Left ventricle myocardium inferior (tissue), 1 donor: Measurements from ENCODE around the gene SDF4. TPM values are rescaled to one million over a fixed set of nuclear protein-coding genes. Genes with fewer than 3 reads are reported as not detected.

ENCODE experiments used
- DNase-seq: peaks from one replicate; pipeline ENCODE4 v3.0.0-alpha.2; 2020
- H3K27ac ChIP-seq: fragments of 200-600 bp; replicated peaks from 2 replicates; pipeline ENCODE4 v1.8.0; 2021
- H3K27me3 ChIP-seq: fragments of 200-600 bp; 2 replicates; pipeline ENCODE4 v1.8.0; 2021; ENCODE audit warnings: low read depth
- H3K36me3 ChIP-seq: fragments of 200-600 bp; 2 replicates; pipeline ENCODE4 v1.8.0; 2021
- H3K4me1 ChIP-seq: fragments of 200-600 bp; 2 replicates; pipeline ENCODE4 v1.8.0; 2021
- H3K4me3 ChIP-seq: fragments of 200-600 bp; 2 replicates; pipeline ENCODE4 v1.8.0; 2021; ENCODE audit warnings: mild to moderate bottlenecking, moderate library complexity
- H3K9me3 ChIP-seq: fragments of 200-600 bp; replicated peaks from 2 replicates; pipeline ENCODE4 v1.8.0; 2021
- CTCF ChIP-seq: fragments of 200-600 bp; IDR thresholded peaks from 2 replicates; pipeline ENCODE4 v1.8.0; 2021; ENCODE audit warnings: antibody characterized with exemption, mild to moderate bottlenecking, borderline replicate concordance
- intact Hi-C: fragments of 100-400 bp; cut with micrococcal nuclease; formaldehyde crosslinking; loops from one replicate; pipeline ENCODE4 v1.11.0; 2022
- total RNA-seq: library from RNA; stranded (reverse); fragmentation: NEBNext Ultra II Directional; extraction: Animal tissue kit (Norgen Biotek cat#: 25700); gene quantifications from one replicate; pipeline ENCODE4 v1.2.1, GENCODE V29; 2021
- donor health status: DM: no; HTN: yes; CAD: no; lungs with severe emphysema.

Gene SDF4
- total RNA-seq, 1 donor from 2014 or later: 114 TPM

GRCh38 chr1:1239614-1240347 lies 8.0 kb upstream of the SDF4 start:
- H3K27ac ChIP-seq: no peak overlapping the region
- H3K27me3 ChIP-seq: peaks cover 72% of the 10 kb centered on the region
- H3K4me3 ChIP-seq: no peak overlapping the region
- no peaks in the 10 kb centered on the region for H3K9me3 ChIP-seq
- no peak for TF ChIP-seq CTCF
- peaks cover 23% of the 10 kb centered on the region for H3K4me1 ChIP-seq
- no peak for DNase-seq
- intact Hi-C loops: no loop called here
- H3K36me3 ChIP-seq: no peaks in the 10 kb centered on the region

GRCh38 chr1:1239227-1239613 lies 7.4 kb upstream of the SDF4 start:
- intact Hi-C loops: no loop called here
- no peaks in the 10 kb centered on the region for H3K9me3 ChIP-seq
- peaks cover 23% of the 10 kb centered on the region for H3K4me1 ChIP-seq
- no peak for TF ChIP-seq CTCF
- no peak for DNase-seq
- no peaks in the 10 kb centered on the region for H3K36me3 ChIP-seq
- no peak overlapping the region for H3K27ac ChIP-seq
- peaks cover 69% of the 10 kb centered on the region for H3K27me3 ChIP-seq
- no peak overlapping the region for H3K4me3 ChIP-seq

- no peak overlapping the region for H3K27ac ChIP-seq
- TF ChIP-seq CTCF: no peak
- H3K9me3 ChIP-seq: no peaks in the 10 kb centered on the region
- no peaks in the 10 kb centered on the region for H3K36me3 ChIP-seq
- intact Hi-C loops: no loop called here
- peaks cover 23% of the 10 kb centered on the region for H3K4me1 ChIP-seq
- peaks cover 64% of the 10 kb centered on the region for H3K27me3 ChIP-seq
- no peak overlapping the region for H3K4me3 ChIP-seq
- no peak for DNase-seq
These were observed 6.9 kb upstream of the SDF4 start for GRCh38 chr1:1238702-1239178.

- Histone ChIP-seq H3K9me3 (no peaks in the 10 kb centered on the region), H3K36me3 (no peaks in the 10 kb centered on the region), H3K4me1 (peaks cover 28% of the 10 kb centered on the region), H3K27me3 (peaks cover 58% of the 10 kb centered on the region), H3K27ac (no peak overlapping the region), H3K4me3 (no peak overlapping the region)
- TF ChIP-seq CTCF: no peak
- no peak for DNase-seq
- intact Hi-C loops: no loop called here
These were observed 6.3 kb upstream of the SDF4 start for GRCh38 chr1:1237874-1238701.

GRCh38 chr1:1236945-1237873 lies 5.4 kb upstream of the SDF4 start:
- Histone ChIP-seq H3K9me3 (no peaks in the 10 kb centered on the region), H3K4me3 (no peak overlapping the region), H3K27me3 (peaks cover 52% of the 10 kb centered on the region), H3K36me3 (no peaks in the 10 kb centered on the region), H3K4me1 (peaks cover 35% of the 10 kb centered on the region), H3K27ac (no peak overlapping the region)
- DNase-seq: no peak
- no peak for TF ChIP-seq CTCF
- intact Hi-C loops: no loop called here
